ENCODE data around the gene GNAL.
"Not testable (repeated sequence)": the region's sequence is repeated elsewhere in the genome, so short reads cannot be mapped to it uniquely, and the experiment has no call there.

GNAL gene

GRCh38 chr18:11908182-11909060 is 219.4 kb downstream of the GNAL start, which contains the start of gene MPPE1:
Gene MPPE1, minus strand, starts transcription at chr18:11908317. Its CDS starts 11,053 bp downstream, at chr18:11897264.
- peak; percentile 79 for DNase-seq (ENCODE audit: low spot score)
- POLR2A ChIA-PET (ENCODE audit: low non-redundant PET), result no interaction called here
- CTCF ChIA-PET, result interaction anchor here (0.5 to 0.9 kb wide), 5 partner anchors 8 to 501 kb away, joined by 3 to 5 read pairs (median 3); no protein-coding TSS in a partner anchor
- H3K27ac ChIP-seq, result peak within 1 kb of the TSS; percentile 90
- no peak for TF ChIP-seq CTCF (conservative IDR thresholded peaks at IDR 0.05; ENCODE audit: low read depth)

GRCh38 chr18:11909061-11909455 is 220.0 kb downstream of the GNAL start:
- DNase-seq (ENCODE audit: low spot score), result peak; percentile 35
- peak overlapping the region; percentile 90 for H3K27ac ChIP-seq
- CTCF ChIA-PET, result interaction anchor here (0.9 kb wide), 1 partner anchor 86 kb away, joined by 5 read pairs; no protein-coding TSS in a partner anchor
- TF ChIP-seq CTCF (conservative IDR thresholded peaks at IDR 0.05; ENCODE audit: low read depth), result no peak
- POLR2A ChIA-PET (ENCODE audit: low non-redundant PET), result no interaction called here

GRCh38 chr18:11909591-11910026 is 220.5 kb downstream of the GNAL start:
- ChIA-PET CTCF (interaction anchor here (0.7 kb wide), 1 partner anchor 137 kb away, joined by 3 read pairs; no protein-coding TSS in a partner anchor), POLR2A (ENCODE audit: low non-redundant PET) (no interaction called here)
- H3K27ac ChIP-seq, result no peak overlapping the region
- peak; percentile 47 for DNase-seq (ENCODE audit: low spot score)
- TF ChIP-seq CTCF (conservative IDR thresholded peaks at IDR 0.05; ENCODE audit: low read depth), result no peak

- CTCF ChIA-PET; POLR2A ChIA-PET (ENCODE audit: low non-redundant PET); H3K27ac ChIP-seq; DNase-seq (ENCODE audit: low spot score): not testable (repeated sequence)
These were observed 227.8 kb downstream of the GNAL start for GRCh38 chr18:11916880-11917279.

- H3K27ac ChIP-seq; CTCF ChIA-PET; DNase-seq (ENCODE audit: low spot score); POLR2A ChIA-PET (ENCODE audit: low non-redundant PET): not testable (repeated sequence)
These were observed 230.5 kb downstream of the GNAL start for GRCh38 chr18:11919522-11919921.

GRCh38 chr18:11923450-11923849 is 234.4 kb downstream of the GNAL start:
- no peak for DNase-seq (ENCODE audit: low spot score)
- POLR2A ChIA-PET (ENCODE audit: low non-redundant PET), result no interaction called here
- no peak overlapping the region for H3K27ac ChIP-seq
- CTCF ChIA-PET, result interaction anchor here (0.6 kb wide), 1 partner anchor 90 kb away, joined by 3 read pairs; no protein-coding TSS in a partner anchor
- TF ChIP-seq CTCF (conservative IDR thresholded peaks at IDR 0.05; ENCODE audit: low read depth), result no peak

- no peak for TF ChIP-seq CTCF (conservative IDR thresholded peaks at IDR 0.05; ENCODE audit: low read depth)
- ChIA-PET CTCF (interaction anchor here (0.6 kb wide), 2 partner anchors 176 to 407 kb away, joined by 3 to 4 read pairs; no protein-coding TSS in a partner anchor), POLR2A (ENCODE audit: low non-redundant PET) (no interaction called here)
- no peak overlapping the region for H3K27ac ChIP-seq
- no peak for DNase-seq (ENCODE audit: low spot score)
These were observed 236.9 kb downstream of the GNAL start for GRCh38 chr18:11925800-11926481.

Measured in RWPE1 (cell line).